Gastrocnemius medialis (tissue), 4 donors: ENCODE measurements around the gene EIF2A.

ENCODE experiments used
- CTCF ChIP-seq, 5 experiments: fragments of 450-650 bp in 3 of 5; fragments of 200-600 bp in 2 of 5; sonication (generic) in 2 of 5; IDR thresholded peaks in 4 of 5; conservative IDR thresholded peaks in 1 of 5; 1 replicate in 4 of 5; 2 replicates in 1 of 5; pipeline ENCODE4 v1.5.1; 2016 to 2019; ENCODE audit warnings: antibody characterized with exemption in 5 of 5, mild to moderate bottlenecking in 3 of 5, moderate library complexity in 3 of 5
- POLR2A ChIP-seq, 2 donors: fragments of 450-650 bp; IDR thresholded peaks; one replicate each; pipeline ENCODE4 v1.6.1; 2017; ENCODE audit warnings: antibody characterized with exemption in 2 of 2, mild to moderate bottlenecking in 2 of 2, moderate library complexity in 2 of 2

GRCh38 chr3:150528354-150528797 is 18.2 kb upstream of the EIF2A start:
- peak in 1 of 5 experiments; percentile 22 for TF ChIP-seq CTCF (IDR thresholded peaks at IDR 0.05 in 4 of 5, conservative IDR thresholded peaks at IDR 0.05 in 1 of 5)
- TF ChIP-seq POLR2A (IDR thresholded peaks at IDR 0.05): no peak
